KMS-11 (cell line): ENCODE results near the gene BLCAP.

Experiments
- H2AFZ ChIP-seq: fragments of 200-600 bp; sonication (generic); 2 replicates; pipeline ENCODE4 v1.6.1; 2016; ENCODE audit warnings: antibody characterized with exemption, mixed run types, low read depth
- H3K27ac ChIP-seq: fragments of 200-600 bp; sonication (generic); 2 replicates; pipeline ENCODE4 v1.6.1; 2016; ENCODE audit warnings: mild to moderate bottlenecking, mixed run types
- H3K27me3 ChIP-seq: fragments of 200-600 bp; sonication (generic); 2 replicates; pipeline ENCODE4 v1.6.1; 2017; ENCODE audit warnings: mild to moderate bottlenecking, low read depth, mixed run types, moderate library complexity; ENCODE audit not compliant: insufficient read depth
- H3K36me3 ChIP-seq: fragments of 200-600 bp; sonication (generic); 2 replicates; pipeline ENCODE4 v1.6.1; 2017; ENCODE audit warnings: mild to moderate bottlenecking, mixed run types; ENCODE audit not compliant: insufficient read depth
- H3K4me1 ChIP-seq: fragments of 200-600 bp; sonication (generic); 2 replicates; pipeline ENCODE4 v1.6.1; 2016; ENCODE audit warnings: mild to moderate bottlenecking, low read depth, mixed run types; ENCODE audit not compliant: poor library complexity, severe bottlenecking
- H3K4me2 ChIP-seq: fragments of 200-600 bp; sonication (generic); 2 replicates; pipeline ENCODE4 v1.7.0; 2016; ENCODE audit warnings: mild to moderate bottlenecking, mixed run types
- H3K4me3 ChIP-seq: fragments of 200-600 bp; sonication (generic); IDR thresholded peaks from 2 replicates; pipeline ENCODE4 v1.6.1; 2017; ENCODE audit warnings: low read depth, low read length, mixed read lengths; ENCODE audit not compliant: insufficient read depth
- H3K79me2 ChIP-seq: fragments of 200-600 bp; sonication (generic); 2 replicates; pipeline ENCODE4 v1.6.1; 2016; ENCODE audit warnings: low read depth, mixed run types; ENCODE audit not compliant: insufficient read depth
- H3K9ac ChIP-seq: fragments of 200-600 bp; sonication (generic); 2 replicates; pipeline ENCODE4 v1.6.1; 2016; ENCODE audit warnings: mild to moderate bottlenecking, mixed run types
- H4K20me1 ChIP-seq: fragments of 200-600 bp; sonication (generic); 2 replicates; pipeline ENCODE4 v1.6.1; 2016; ENCODE audit warnings: mild to moderate bottlenecking, mixed run types; ENCODE audit not compliant: insufficient read depth
- CTCF ChIP-seq: fragments of 200-600 bp; sonication (generic); conservative IDR thresholded peaks from 2 replicates; pipeline ENCODE4 v1.6.1; 2017; ENCODE audit warnings: low read depth, mild to moderate bottlenecking, antibody characterized with exemption, low read length, moderate library complexity, mixed read lengths

BLCAP gene

GRCh38 chr20:37503256-37503927 lies 24.3 kb downstream of the BLCAP start:
- Histone ChIP-seq H3K27ac (no peak overlapping the region), H3K27me3 (no peaks in the 10 kb centered on the region), H2AFZ (no peak overlapping the region), H3K4me1 (no peaks in the 10 kb centered on the region), H3K4me3 (no peak overlapping the region), H4K20me1 (no peaks in the 10 kb centered on the region), H3K4me2 (no peak overlapping the region), H3K9ac (no peak overlapping the region), H3K79me2 (no peaks in the 10 kb centered on the region), H3K36me3 (no peaks in the 10 kb centered on the region)
- no peak for TF ChIP-seq CTCF

DNA sequence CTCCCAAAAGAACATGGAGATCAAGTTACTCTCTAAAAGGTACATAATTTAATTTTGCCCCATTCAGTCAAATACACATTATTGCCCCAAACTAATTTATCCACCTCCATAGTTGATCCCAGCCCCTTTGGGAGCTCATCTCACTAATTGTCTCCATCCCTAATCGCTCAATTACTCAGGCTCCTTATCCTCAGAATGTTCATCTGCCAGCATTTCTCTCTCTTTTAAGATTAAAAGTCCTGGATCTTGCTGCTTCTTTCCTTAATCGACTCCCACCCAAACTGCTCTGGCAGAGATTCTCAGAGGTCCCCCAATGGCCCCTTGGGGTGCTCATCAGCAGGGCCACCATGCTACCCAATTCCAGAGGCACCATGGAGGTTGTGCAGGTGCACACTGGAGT lies 25.0 kb downstream of the BLCAP start:
- TF ChIP-seq CTCF = no peak
- Histone ChIP-seq H3K4me2 (no peak overlapping the region), H3K9ac (no peak overlapping the region), H3K27me3 (no peaks in the 10 kb centered on the region), H3K4me3 (no peak overlapping the region), H3K4me1 (no peaks in the 10 kb centered on the region), H4K20me1 (no peaks in the 10 kb centered on the region), H3K36me3 (no peaks in the 10 kb centered on the region), H3K27ac (no peak overlapping the region), H2AFZ (no peak overlapping the region), H3K79me2 (no peaks in the 10 kb centered on the region)

DNA sequence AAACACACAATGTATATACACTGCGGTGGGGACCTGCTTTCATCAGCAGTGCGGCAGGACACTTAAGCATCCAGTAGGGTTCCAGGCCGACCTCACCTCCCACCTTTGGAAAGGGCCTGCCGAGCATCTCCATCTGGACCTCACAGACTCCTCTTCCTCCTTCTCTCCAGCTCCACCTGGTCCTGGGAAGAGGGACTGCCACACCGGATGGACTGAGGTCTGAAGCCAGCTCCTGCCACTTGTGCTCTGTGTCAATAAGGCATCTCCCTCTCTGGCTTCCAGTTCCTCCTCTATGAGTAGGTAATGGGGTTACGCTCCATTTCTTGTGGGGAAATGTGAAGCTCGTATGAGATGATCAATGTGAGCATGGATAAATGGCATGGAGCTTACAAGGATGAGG lies 25.7 kb downstream of the BLCAP start:
- no peak for TF ChIP-seq CTCF

GRCh38 chr20:37500311-37500710 lies 27.4 kb downstream of the BLCAP start:
- H3K9ac ChIP-seq = no peak overlapping the region
- H3K4me3 ChIP-seq = no peak overlapping the region
- H4K20me1 ChIP-seq = no peaks in the 10 kb centered on the region
- no peak overlapping the region for H2AFZ ChIP-seq
- no peak overlapping the region for H3K4me2 ChIP-seq
- H3K36me3 ChIP-seq = no peaks in the 10 kb centered on the region
- no peak overlapping the region for H3K27ac ChIP-seq
- no peak for TF ChIP-seq CTCF
- H3K79me2 ChIP-seq = no peaks in the 10 kb centered on the region
- no peaks in the 10 kb centered on the region for H3K27me3 ChIP-seq
- H3K4me1 ChIP-seq = no peaks in the 10 kb centered on the region

More for the DNA sequence above, 25.7 kb downstream of the BLCAP start:
- H3K36me3 ChIP-seq = no peaks in the 10 kb centered on the region
- H3K27me3 ChIP-seq = no peaks in the 10 kb centered on the region
- no peak overlapping the region for H3K27ac ChIP-seq
- H3K9ac ChIP-seq = no peak overlapping the region
- H3K79me2 ChIP-seq = no peaks in the 10 kb centered on the region
- H3K4me2 ChIP-seq = no peak overlapping the region
- no peaks in the 10 kb centered on the region for H4K20me1 ChIP-seq
- H3K4me1 ChIP-seq = no peaks in the 10 kb centered on the region
- H3K4me3 ChIP-seq = no peak overlapping the region
- no peak overlapping the region for H2AFZ ChIP-seq
